K562 (cell line): ENCODE data around the gene SULT6B1. TPM values are rescaled to one million over a fixed set of nuclear protein-coding genes. Genes with fewer than 3 reads are reported as not detected.
A peak's percentile ranks its signal among the peaks of the same experiment; 100 is the strongest.

Experiments
- ASH1L ChIP-seq: fragments of 450-650 bp; IDR thresholded peaks from 2 replicates; pipeline ENCODE4 v1.6.1; 2018; ENCODE audit warnings: borderline replicate concordance, mild to moderate bottlenecking, low read depth; ENCODE audit not compliant: partially characterized antibody
- ATF7 ChIP-seq: fragments of 450-650 bp; IDR thresholded peaks from 2 replicates; pipeline ENCODE4 v1.7.1; 2014; ENCODE audit warnings: mild to moderate bottlenecking, moderate library complexity
- EP400 ChIP-seq: fragments of 450-650 bp; IDR thresholded peaks from 2 replicates; pipeline ENCODE4 v1.6.1; 2017; ENCODE audit warnings: antibody characterized with exemption, mild to moderate bottlenecking, moderate library complexity
- LEF1 ChIP-seq: fragments of 450-650 bp; IDR thresholded peaks from 2 replicates; pipeline ENCODE4 v1.6.1; 2016; ENCODE audit warnings: mild to moderate bottlenecking
- MYC ChIP-seq, 2 experiments: fragments of 250-450 bp in 1 of 2; sonication (Bioruptor Pico) in 1 of 2; IDR thresholded peaks; 2 replicates each; pipeline versions ENCODE4 v1.5.1 to v1.6.1; 2012 to 2021; ENCODE audit warnings: low read depth in 2 of 2, borderline replicate concordance in 1 of 2, improper control_type of control experiment in 1 of 2, low read length in 1 of 2, mild to moderate bottlenecking in 1 of 2, moderate library complexity in 1 of 2
- POLR2AphosphoS2 ChIP-seq: IDR thresholded peaks from 2 replicates; pipeline ENCODE4 v1.6.1; 2012; ENCODE audit warnings: low read length, improper control_type of control experiment
- TSC22D4 ChIP-seq: fragments of 450-650 bp; IDR thresholded peaks from 2 replicates; pipeline ENCODE4 v1.6.1; 2016; ENCODE audit warnings: missing genetic modification characterization, missing biosample characterization, control low read depth
- ZEB2 ChIP-seq: fragments of 450-650 bp; IDR thresholded peaks from 2 replicates; pipeline ENCODE4 v1.6.1; 2016
- ZNF274 ChIP-seq: IDR thresholded peaks from 2 replicates; pipeline ENCODE4 v1.6.1; 2011; ENCODE audit warnings: low read depth, mild to moderate bottlenecking, low read length, moderate library complexity, borderline replicate concordance
- ZNF699 ChIP-seq: fragments of 250-450 bp; sonication (Bioruptor Pico); IDR thresholded peaks from 2 replicates; pipeline ENCODE4 v1.8.0; 2021; ENCODE audit warnings: mild to moderate bottlenecking, moderate library complexity; ENCODE audit not compliant: insufficient replicate concordance
- polyA plus RNA-seq, 8 experiments: library from polyadenylated mRNA; depleted of rRNA in 4 of 8; stranded (reverse) in 5 of 8; unstranded in 3 of 8; fragments of >200 nt; fragmentation: Nextera tagmentation in 2 of 8; fragmentation: Illumina TruSeq in 1 of 8; extraction: Ambion mirVana in 2 of 8; extraction: Trizol in 1 of 8; gene quantifications; 2 replicates each; pipeline versions ENCODE4 v1.2.1 to v1.2.3, GENCODE V29; 2011 to 2014; ENCODE audit warnings: inconsistent platforms in 1 of 8, missing spikeins in 1 of 8
- total RNA-seq, 7 experiments: library from RNA; depleted of rRNA in 6 of 7; stranded (reverse); fragments of >200 nt in 6 of 7; fragmentation: Illumina TruSeq in 2 of 7; extraction: Trizol in 2 of 7; gene quantifications; 2 replicates each; pipeline versions ENCODE4 v1.2.1 to v1.2.3, GENCODE V29; 2011 to 2021; ENCODE audit warnings: low replicate concordance in 1 of 7
- TF ChIP-seq, protein P1 (sequence below): fragments of 250-450 bp; sonication (Bioruptor Pico); IDR thresholded peaks from 2 replicates; pipeline ENCODE4 v1.4.0; 2020; ENCODE audit warnings: mild to moderate bottlenecking, moderate library complexity
- TF ChIP-seq, protein P2 (sequence below), 2 experiments: fragments of 450-650 bp; IDR thresholded peaks; 2 replicates each; pipeline ENCODE4 v1.6.1; 2016; ENCODE audit warnings: mild to moderate bottlenecking in 2 of 2, borderline replicate concordance in 1 of 2, low read depth in 1 of 2, moderate library complexity in 1 of 2

The SULT6B1 gene
- total and polyA plus RNA-seq, 9 of the 15 experiments (the other 6 are each of a cell fraction or from before 2014, with no cell fraction given) = not detected

DNA sequence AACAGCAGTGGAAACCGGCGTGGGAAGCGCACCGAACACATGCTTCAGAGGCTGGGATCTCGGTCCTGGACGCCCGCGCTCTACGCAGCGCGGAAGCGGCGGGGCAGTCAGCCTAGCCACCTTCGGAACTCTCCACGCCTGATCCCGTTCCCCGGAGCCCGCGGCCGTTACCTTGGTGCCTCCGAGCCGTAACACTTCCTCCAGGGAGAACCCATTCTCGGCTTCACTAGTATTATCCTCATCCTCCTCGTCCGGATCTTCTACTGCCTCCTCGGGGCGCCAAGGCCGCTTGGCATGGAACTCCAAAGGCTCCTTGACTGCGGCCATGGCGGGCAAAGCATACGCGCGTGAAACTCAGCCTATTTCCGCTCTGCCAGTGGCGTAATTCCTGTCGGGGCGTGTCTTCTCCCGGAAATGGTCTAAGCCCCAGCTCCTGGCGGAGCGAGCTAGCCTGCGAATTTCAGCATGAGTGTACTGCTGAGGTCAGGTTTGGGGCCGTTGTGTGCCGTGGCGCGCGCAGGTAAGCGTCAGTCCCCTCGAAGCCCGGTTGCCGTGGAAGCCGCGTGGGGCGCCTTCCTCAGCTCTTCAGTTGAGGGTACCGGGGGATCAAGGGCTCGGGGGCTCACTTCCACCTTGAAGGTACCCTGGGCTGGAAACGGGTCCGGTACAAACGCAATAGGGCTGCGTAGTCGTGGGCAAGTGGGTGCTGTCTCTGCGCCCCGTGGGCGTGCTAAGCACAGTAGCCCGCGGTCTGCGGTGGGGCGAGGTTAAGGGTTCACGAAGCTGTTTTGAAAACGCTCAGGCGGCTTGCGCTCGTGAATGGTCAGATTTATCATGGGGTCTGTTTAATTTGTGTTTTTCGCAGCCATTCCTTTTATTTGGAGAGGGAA lies 43.0 kb upstream of the SULT6B1 start, which contains the start of the genes CEBPZ and NDUFAF7 (continued):
- no peak for TF ChIP-seq ZNF699 (CRISPR knock-in tag)
- TF ChIP-seq ASH1L = no peak
- TF ChIP-seq, protein P1, sequence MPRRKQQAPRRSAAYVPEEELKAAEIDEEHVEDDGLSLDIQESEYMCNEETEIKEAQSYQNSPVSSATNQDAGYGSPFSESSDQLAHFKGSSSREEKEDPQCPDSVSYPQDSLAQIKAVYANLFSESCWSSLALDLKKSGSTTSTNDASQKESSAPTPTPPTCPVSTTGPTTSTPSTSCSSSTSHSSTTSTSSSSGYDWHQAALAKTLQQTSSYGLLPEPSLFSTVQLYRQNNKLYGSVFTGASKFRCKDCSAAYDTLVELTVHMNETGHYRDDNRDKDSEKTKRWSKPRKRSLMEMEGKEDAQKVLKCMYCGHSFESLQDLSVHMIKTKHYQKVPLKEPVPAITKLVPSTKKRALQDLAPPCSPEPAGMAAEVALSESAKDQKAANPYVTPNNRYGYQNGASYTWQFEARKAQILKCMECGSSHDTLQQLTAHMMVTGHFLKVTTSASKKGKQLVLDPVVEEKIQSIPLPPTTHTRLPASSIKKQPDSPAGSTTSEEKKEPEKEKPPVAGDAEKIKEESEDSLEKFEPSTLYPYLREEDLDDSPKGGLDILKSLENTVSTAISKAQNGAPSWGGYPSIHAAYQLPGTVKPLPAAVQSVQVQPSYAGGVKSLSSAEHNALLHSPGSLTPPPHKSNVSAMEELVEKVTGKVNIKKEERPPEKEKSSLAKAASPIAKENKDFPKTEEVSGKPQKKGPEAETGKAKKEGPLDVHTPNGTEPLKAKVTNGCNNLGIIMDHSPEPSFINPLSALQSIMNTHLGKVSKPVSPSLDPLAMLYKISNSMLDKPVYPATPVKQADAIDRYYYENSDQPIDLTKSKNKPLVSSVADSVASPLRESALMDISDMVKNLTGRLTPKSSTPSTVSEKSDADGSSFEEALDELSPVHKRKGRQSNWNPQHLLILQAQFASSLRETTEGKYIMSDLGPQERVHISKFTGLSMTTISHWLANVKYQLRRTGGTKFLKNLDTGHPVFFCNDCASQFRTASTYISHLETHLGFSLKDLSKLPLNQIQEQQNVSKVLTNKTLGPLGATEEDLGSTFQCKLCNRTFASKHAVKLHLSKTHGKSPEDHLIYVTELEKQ (CRISPR knock-in tag) = no peak
- TF ChIP-seq EP400 = peak; percentile 97
- peak; percentile 92 for TF ChIP-seq MYC (IDR thresholded peaks at IDR 0.05; ENCODE audit: low read depth, low read length)
- TF ChIP-seq MYC (CRISPR knock-in tag; IDR thresholded peaks at IDR 0.05; ENCODE audit: borderline replicate concordance, low read depth) = 0 out of 2 replicates have a peak, but pooled peaks have one; percentile 19
- TF ChIP-seq POLR2AphosphoS2 = peak; percentile 74; the same call in 1 of the 2 replicates
- no peak for TF ChIP-seq ZNF274
- TF ChIP-seq, protein P2, sequence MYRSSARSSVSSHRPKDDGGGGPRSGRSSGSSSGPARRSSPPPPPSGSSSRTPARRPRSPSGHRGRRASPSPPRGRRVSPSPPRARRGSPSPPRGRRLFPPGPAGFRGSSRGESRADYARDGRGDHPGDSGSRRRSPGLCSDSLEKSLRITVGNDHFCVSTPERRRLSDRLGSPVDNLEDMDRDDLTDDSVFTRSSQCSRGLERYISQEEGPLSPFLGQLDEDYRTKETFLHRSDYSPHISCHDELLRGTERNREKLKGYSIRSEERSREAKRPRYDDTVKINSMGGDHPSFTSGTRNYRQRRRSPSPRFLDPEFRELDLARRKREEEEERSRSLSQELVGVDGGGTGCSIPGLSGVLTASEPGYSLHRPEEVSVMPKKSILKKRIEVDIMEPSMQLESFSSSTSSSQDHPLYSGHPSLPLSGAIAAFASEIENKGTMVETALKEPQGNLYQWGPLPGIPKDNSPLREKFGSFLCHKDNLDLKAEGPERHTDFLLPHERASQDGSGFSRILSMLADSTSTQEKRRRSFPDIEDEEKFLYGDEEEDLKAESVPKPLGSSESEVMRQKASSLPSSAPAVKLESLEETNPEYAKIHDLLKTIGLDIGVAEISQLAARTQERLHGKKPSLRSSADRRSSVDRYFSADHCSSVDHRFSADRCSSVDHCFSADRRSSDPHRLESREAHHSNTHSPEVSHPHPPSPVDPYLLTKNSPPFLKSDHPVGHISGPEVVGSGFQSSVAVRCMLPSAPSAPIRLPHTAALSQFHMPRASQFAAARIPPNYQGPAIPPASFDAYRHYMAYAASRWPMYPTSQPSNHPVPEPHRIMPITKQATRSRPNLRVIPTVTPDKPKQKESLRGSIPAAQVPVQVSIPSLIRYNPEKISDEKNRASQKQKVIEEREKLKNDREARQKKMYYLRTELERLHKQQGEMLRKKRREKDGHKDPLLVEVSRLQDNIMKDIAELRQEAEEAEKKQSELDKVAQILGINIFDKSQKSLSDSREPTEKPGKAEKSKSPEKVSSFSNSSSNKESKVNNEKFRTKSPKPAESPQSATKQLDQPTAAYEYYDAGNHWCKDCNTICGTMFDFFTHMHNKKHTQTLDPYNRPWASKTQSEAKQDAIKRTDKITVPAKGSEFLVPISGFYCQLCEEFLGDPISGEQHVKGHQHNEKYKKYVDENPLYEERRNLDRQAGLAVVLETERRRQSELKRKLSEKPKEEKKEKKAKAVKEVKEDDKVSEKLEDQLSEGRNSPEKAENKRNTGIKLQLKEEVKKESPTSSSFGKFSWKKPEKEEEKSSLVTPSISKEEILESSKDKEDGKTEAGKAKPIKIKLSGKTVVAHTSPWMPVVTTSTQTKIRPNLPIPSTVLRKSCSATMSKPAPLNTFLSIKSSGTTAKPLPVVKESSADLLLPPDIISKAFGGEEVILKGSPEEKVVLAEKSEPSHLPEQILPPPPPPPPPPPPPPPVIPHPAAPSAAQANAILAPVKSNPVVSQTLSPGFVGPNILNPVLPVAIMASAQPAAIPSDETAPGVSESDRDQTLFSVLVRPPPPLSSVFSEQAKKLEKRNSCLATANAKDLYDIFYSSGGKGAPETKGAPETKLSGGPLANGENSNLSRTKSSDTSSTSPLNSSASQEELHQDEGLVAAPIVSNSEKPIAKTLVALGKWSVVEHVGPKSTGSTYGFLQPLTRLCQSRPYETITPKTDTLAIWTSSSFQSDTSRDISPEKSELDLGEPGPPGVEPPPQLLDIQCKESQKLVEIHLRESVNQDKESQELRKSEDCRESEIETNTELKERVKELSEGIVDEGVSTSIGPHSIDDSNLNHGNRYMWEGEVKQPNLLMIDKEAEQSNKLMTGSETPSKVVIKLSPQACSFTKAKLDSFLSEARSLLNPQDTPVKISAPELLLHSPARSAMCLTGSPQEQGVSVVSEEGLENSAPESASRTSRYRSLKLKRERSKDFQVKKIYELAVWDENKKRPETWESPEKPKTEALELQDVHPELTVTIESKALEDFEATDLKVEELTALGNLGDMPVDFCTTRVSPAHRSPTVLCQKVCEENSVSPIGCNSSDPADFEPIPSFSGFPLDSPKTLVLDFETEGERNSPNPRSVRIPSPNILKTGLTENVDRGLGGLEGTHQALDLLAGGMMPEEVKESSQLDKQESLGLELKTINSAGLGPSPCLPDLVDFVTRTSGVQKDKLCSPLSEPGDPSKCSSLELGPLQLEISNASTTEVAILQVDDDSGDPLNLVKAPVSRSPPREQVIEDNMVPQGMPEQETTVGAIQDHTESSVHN (IDR thresholded peaks at IDR 0.05; ENCODE audit: borderline replicate concordance in 1 of 2, low read depth in 1 of 2) = no peak
- TF ChIP-seq ZEB2 = no peak
- TF ChIP-seq LEF1 = no peak
- TF ChIP-seq ATF7 = peak; percentile 65; the same call in 1 of the 2 replicates
- TF ChIP-seq TSC22D4 (tag) = no peak
